Mesenchymal stem cell (in vitro differentiated cells and primary cell): ENCODE results near the gene RRBP1.

Source experiments
- DNase-seq: peaks from one replicate; pipeline ENCODE4 v3.0.0-alpha.2; 2013
- H2AFZ ChIP-seq: one replicate; pipeline ENCODE4 v1.6.1; 2013; ENCODE audit warnings: low read depth, mild to moderate bottlenecking, control low read depth, inconsistent platforms, low read length, moderate library complexity
- H2AK5ac ChIP-seq: 2 replicates; pipeline ENCODE4 v1.6.1; 2013; ENCODE audit warnings: low read length, moderate library complexity, mild to moderate bottlenecking, inconsistent platforms; ENCODE audit not compliant: severe bottlenecking
- H2BK120ac ChIP-seq: one replicate; pipeline ENCODE4 v1.6.1; 2013; ENCODE audit warnings: low read depth, mild to moderate bottlenecking, inconsistent platforms, low read length, moderate library complexity
- H2BK12ac ChIP-seq, 2 experiments: one replicate each; pipeline ENCODE4 v1.6.1; 2013; ENCODE audit warnings: inconsistent platforms in 2 of 2, low read length in 2 of 2, mild to moderate bottlenecking in 2 of 2, moderate library complexity in 2 of 2, control low read depth in 1 of 2
- H2BK15ac ChIP-seq: one replicate; pipeline ENCODE4 v1.6.1; 2013; ENCODE audit warnings: mild to moderate bottlenecking, low read depth, inconsistent platforms; ENCODE audit not compliant: poor library complexity, severe bottlenecking
- H2BK5ac ChIP-seq: 2 replicates; pipeline ENCODE4 v1.6.1; 2013; ENCODE audit warnings: low read depth, mild to moderate bottlenecking, low read length, control low read depth, inconsistent platforms; ENCODE audit not compliant: poor library complexity, severe bottlenecking
- H3K14ac ChIP-seq, 2 experiments: one replicate each; pipeline ENCODE4 v1.6.1; 2013; ENCODE audit warnings: inconsistent platforms in 2 of 2, low read length in 2 of 2, control low read depth in 1 of 2, mild to moderate bottlenecking in 1 of 2, moderate library complexity in 1 of 2
- H3K18ac ChIP-seq, 2 experiments: one replicate each; pipeline ENCODE4 v1.6.1; 2013; ENCODE audit warnings: inconsistent platforms in 2 of 2, low read length in 2 of 2, control low read depth in 1 of 2, low read depth in 1 of 2, mild to moderate bottlenecking in 1 of 2
- H3K23ac ChIP-seq, 2 experiments: one replicate each; pipeline ENCODE4 v1.6.1; 2013; ENCODE audit warnings: inconsistent platforms in 2 of 2, low read length in 2 of 2, mild to moderate bottlenecking in 2 of 2, moderate library complexity in 2 of 2, control low read depth in 1 of 2
- H3K27ac ChIP-seq: 2 replicates; pipeline ENCODE4 v1.5.1; 2013; ENCODE audit warnings: mild to moderate bottlenecking, moderate library complexity, low read length, control low read depth, inconsistent platforms; ENCODE audit not compliant: poor library complexity, severe bottlenecking
- H3K27me3 ChIP-seq, 2 experiments: 2 replicates each; pipeline versions ENCODE4 v1.6.1 to v1.7.0; 2013; ENCODE audit warnings: low read length in 2 of 2, mild to moderate bottlenecking in 2 of 2, moderate library complexity in 2 of 2, control low read depth in 1 of 2, inconsistent platforms in 1 of 2; ENCODE audit not compliant: control insufficient read depth in 1 of 2, insufficient read depth in 1 of 2
- H3K36me3 ChIP-seq, 2 experiments: 2 replicates each; pipeline versions ENCODE4 v1.6.1 to v1.7.0; 2013; ENCODE audit warnings: low read length in 2 of 2, control low read depth in 1 of 2, inconsistent platforms in 1 of 2, low read depth in 1 of 2, mild to moderate bottlenecking in 1 of 2; ENCODE audit not compliant: insufficient read depth in 2 of 2, control insufficient read depth in 1 of 2
- H3K4ac ChIP-seq, 2 experiments: one replicate each; pipeline ENCODE4 v1.6.1; 2013; ENCODE audit warnings: inconsistent platforms in 2 of 2, low read length in 2 of 2, mild to moderate bottlenecking in 2 of 2, moderate library complexity in 2 of 2, control low read depth in 1 of 2, low read depth in 1 of 2
- H3K4me1 ChIP-seq: 2 replicates; pipeline ENCODE4 v1.6.1; 2013; ENCODE audit warnings: low read depth, low read length, control low read depth; ENCODE audit not compliant: control insufficient read depth, insufficient read depth
- H3K4me2 ChIP-seq: 2 replicates; pipeline ENCODE4 v1.6.1; 2013; ENCODE audit warnings: low read length, mild to moderate bottlenecking, inconsistent platforms; ENCODE audit not compliant: poor library complexity, severe bottlenecking
- H3K4me3 ChIP-seq, 2 experiments: 2 replicates each; pipeline versions ENCODE4 v1.5.1 to v1.7.0; 2013; ENCODE audit warnings: low read length in 2 of 2, mild to moderate bottlenecking in 2 of 2, control low read depth in 1 of 2, low read depth in 1 of 2; ENCODE audit not compliant: insufficient read depth in 1 of 2
- H3K79me1 ChIP-seq: replicated peaks from 2 replicates; pipeline ENCODE4 v1.6.1; 2013; ENCODE audit warnings: mild to moderate bottlenecking, control low read depth, low read length, inconsistent platforms; ENCODE audit not compliant: poor library complexity, severe bottlenecking
- H3K9ac ChIP-seq: 2 replicates; pipeline ENCODE4 v1.7.0; 2013; ENCODE audit warnings: mild to moderate bottlenecking, low read length, moderate library complexity
- H3K9me3 ChIP-seq: 2 replicates; pipeline ENCODE4 v1.7.0; 2013; ENCODE audit warnings: mild to moderate bottlenecking, low read length; ENCODE audit not compliant: control insufficient read depth
- H4K8ac ChIP-seq: one replicate; pipeline ENCODE4 v1.6.1; 2013; ENCODE audit warnings: inconsistent platforms, mild to moderate bottlenecking, low read length, moderate library complexity
- H4K91ac ChIP-seq: one replicate; pipeline ENCODE4 v1.6.1; 2013; ENCODE audit warnings: mild to moderate bottlenecking, low read length, inconsistent platforms
- WGBS: methylation state at CpG from one replicate; pipeline ENCODE4 v1.1.7; 2013; ENCODE audit warnings: mixed read lengths; 5-methylcytosine and 5-hydroxymethylcytosine counted together

The RRBP1 gene

GRCh38 chr20:17565169-17565845, 116.7 kb downstream of the RRBP1 start:
- Histone ChIP-seq H3K36me3 (no peaks in the 10 kb centered on the region), H2BK5ac (no peak overlapping the region), H3K4me1 (peaks cover 9% of the 10 kb centered on the region), H3K27ac (peak overlapping the region; percentile 74), H2BK12ac (no peak overlapping the region), H3K4me2 (no peak overlapping the region), H2AFZ (no peak overlapping the region), H2BK120ac (no peak overlapping the region), H3K18ac (no peak overlapping the region), H3K79me1 (peaks cover 3% of the 10 kb centered on the region), H2AK5ac (no peak overlapping the region), H3K14ac (no peak overlapping the region), H3K27me3 (no peaks in the 10 kb centered on the region), H3K23ac (no peak overlapping the region), H3K4me3 (no peak overlapping the region), H2BK15ac (no peak overlapping the region), H3K4ac (no peak overlapping the region), H3K9ac (no peak overlapping the region), H3K9me3 (no peaks in the 10 kb centered on the region), H4K91ac (no peak overlapping the region), H4K8ac (no peak overlapping the region)
- 72% methylated on average over 3 of the region's 4 CpGs for WGBS
- peak; percentile 37 for DNase-seq
